Endothelial cell of umbilical vein (primary cell): Measurements from ENCODE around the gene STKLD1. TPM values are rescaled to one million over a fixed set of nuclear protein-coding genes. Genes with fewer than 3 reads are reported as not detected.

Source experiments
- BruUV-seq: library from RNA; stranded (reverse); fragments of 400-500 nt; replicated peaks from 2 replicates; lab custom pipeline; 2021; lab: Mats Ljungman, UMichigan
- CTCF ChIA-PET: fragments of 300-600, 350-600 bp; sonication (Branson Sonifier 250); formaldehyde crosslinking; loops from one replicate; lab custom pipeline; 2021; ENCODE audit warnings: antibody characterized with exemption, inconsistent platforms; lab: Charles Lee
- POLR2A ChIA-PET: fragments of 300-600, 350-600 bp; sonication (Branson Sonifier 250); formaldehyde crosslinking; loops from one replicate; lab custom pipeline; 2021; ENCODE audit warnings: antibody characterized with exemption, inconsistent platforms; lab: Charles Lee
- DNase-seq: peaks from one replicate; pipeline ENCODE4 v3.0.0-alpha.2; 2011; ENCODE audit warnings: low read depth, low spot score
- FAIRE-seq: peaks from 2 replicates; lab custom pipeline; 2011; peaks lifted over from hg19 to GRCh38; lab: Jason Lieb, UNC
- H2AFZ ChIP-seq: 2 replicates; pipeline ENCODE4 v1.6.0; 2012; ENCODE audit warnings: low read depth, low read length, control low read depth, inconsistent platforms
- H3K27ac ChIP-seq: 2 replicates; pipeline ENCODE4 v1.5.1; 2011; ENCODE audit warnings: low read depth, mild to moderate bottlenecking, control low read depth, low read length, moderate library complexity; ENCODE audit not compliant: insufficient read depth
- H3K27me3 ChIP-seq, 2 experiments: 2 replicates each; pipeline versions ENCODE4 v1.6.0 to v1.6.1; 2011; ENCODE audit warnings: low read length in 2 of 2, mixed read lengths in 1 of 2; ENCODE audit not compliant: control insufficient read depth in 2 of 2, insufficient read depth in 2 of 2
- H3K36me3 ChIP-seq, 2 experiments: 2 replicates in 1 of 2; 3 replicates in 1 of 2; pipeline ENCODE4 v1.5.1; 2011; ENCODE audit warnings: low read length in 2 of 2, mild to moderate bottlenecking in 1 of 2, moderate library complexity in 1 of 2; ENCODE audit not compliant: control insufficient read depth in 2 of 2, insufficient read depth in 2 of 2; ENCODE audit errors: extremely low read depth in 1 of 2
- H3K4me1 ChIP-seq: 3 replicates; pipeline ENCODE4 v1.5.1; 2011; ENCODE audit warnings: mild to moderate bottlenecking, low read length; ENCODE audit not compliant: control insufficient read depth, insufficient read depth; ENCODE audit errors: extremely low read depth
- H3K4me2 ChIP-seq: 2 replicates; pipeline ENCODE4 v1.6.1; 2011; ENCODE audit warnings: low read length, control low read depth, mixed read lengths; ENCODE audit not compliant: insufficient read depth
- H3K4me3 ChIP-seq, 3 experiments: fragments of 200-600 bp in 1 of 3; sonication (generic), shearing (Covaris generic) in 1 of 3; replicated peaks in 1 of 3; 2 replicates each; pipeline ENCODE4 v1.5.1; 2011 to 2016; ENCODE audit warnings: control low read depth in 3 of 3, low read length in 3 of 3, mild to moderate bottlenecking in 2 of 3, inconsistent platforms in 1 of 3, low read depth in 1 of 3, moderate library complexity in 1 of 3; ENCODE audit not compliant: insufficient read depth in 1 of 3
- H3K79me2 ChIP-seq: 2 replicates; pipeline ENCODE4 v1.6.0; 2012; ENCODE audit warnings: low read length, inconsistent platforms; ENCODE audit not compliant: control insufficient read depth, insufficient read depth
- H3K9ac ChIP-seq: replicated peaks from 2 replicates; pipeline ENCODE3; 2011; ENCODE audit warnings: low read length, control low read depth; ENCODE audit not compliant: insufficient read depth; ENCODE audit errors: extremely low read depth
- H3K9me1 ChIP-seq: replicated peaks from 3 replicates; pipeline ENCODE4 v1.6.0; 2011; ENCODE audit warnings: mild to moderate bottlenecking, low read length; ENCODE audit not compliant: control insufficient read depth, insufficient read depth; ENCODE audit errors: extremely low read depth
- H3K9me3 ChIP-seq: replicated peaks from 2 replicates; pipeline ENCODE4 v1.5.1; 2012; ENCODE audit warnings: low read length, inconsistent platforms; ENCODE audit not compliant: control insufficient read depth, insufficient read depth
- H4K20me1 ChIP-seq: replicated peaks from 2 replicates; pipeline ENCODE3; 2011; ENCODE audit warnings: mild to moderate bottlenecking, low read length; ENCODE audit not compliant: control insufficient read depth, insufficient read depth; ENCODE audit errors: extremely low read depth
- EZH2 ChIP-seq: IDR thresholded peaks from 2 replicates; pipeline ENCODE4 v1.6.1; 2012; ENCODE audit warnings: borderline replicate concordance, low read depth, mild to moderate bottlenecking, moderate library complexity, low read length, inconsistent platforms; ENCODE audit not compliant: severe bottlenecking
- FOS ChIP-seq: IDR thresholded peaks from 2 replicates; pipeline ENCODE4 v1.6.1; 2011; ENCODE audit warnings: mild to moderate bottlenecking, low read length, moderate library complexity, borderline replicate concordance; ENCODE audit not compliant: insufficient read depth
- GATA2 ChIP-seq: IDR thresholded peaks from 2 replicates; pipeline ENCODE4 v1.7.0; 2011; ENCODE audit warnings: low read depth, mild to moderate bottlenecking, moderate library complexity, mixed read lengths, low read length; ENCODE audit not compliant: insufficient read length, insufficient read depth
- JUN ChIP-seq: IDR thresholded peaks from 2 replicates; pipeline ENCODE4 v1.6.1; 2011; ENCODE audit warnings: borderline replicate concordance, low read depth; ENCODE audit not compliant: insufficient read length, insufficient read depth
- MYC ChIP-seq: IDR thresholded peaks from one replicate; pipeline ENCODE4 v1.6.1; 2011; ENCODE audit warnings: mild to moderate bottlenecking, low read depth, low read length
- POLR2A ChIP-seq: IDR thresholded peaks from 2 replicates; pipeline ENCODE4 v1.6.1; 2012; ENCODE audit warnings: low read depth, mild to moderate bottlenecking, control low read depth, low read length
- POLR2AphosphoS5 ChIP-seq: IDR thresholded peaks from 2 replicates; pipeline ENCODE4 v1.6.1; 2012; ENCODE audit warnings: low read depth, mild to moderate bottlenecking, control low read depth, low read length, moderate library complexity; ENCODE audit not compliant: insufficient read depth
- dilution Hi-C: fragments of 300-500 bp; cut with MboI; formaldehyde crosslinking; loops from one replicate; pipeline ENCODE4 v1.15.0; 2019; ENCODE audit warnings: low sequenced_read_pairs; ENCODE audit not compliant: extremely low pct_ligation_motif_present
- intact Hi-C: fragments of 100-400 bp; cut with micrococcal nuclease; formaldehyde crosslinking; loops from one replicate; pipeline ENCODE4 v1.10.0; 2022
- polyA plus RNA-seq, 4 experiments: library from polyadenylated mRNA; depleted of rRNA in 3 of 4; stranded (reverse) in 3 of 4; unstranded in 1 of 4; fragments of >200 nt; gene quantifications; 2 replicates each; pipeline versions ENCODE4 v1.2.1 to v1.2.3, GENCODE V29; 2011 to 2012; ENCODE audit warnings: missing spikeins in 1 of 4
- total RNA-seq: library from RNA; stranded (reverse); gene quantifications from 2 replicates; pipeline ENCODE4 v1.2.3, GENCODE V29; 2021
- TF ChIP-seq, protein P1 (sequence below): IDR thresholded peaks from 2 replicates; pipeline ENCODE4 v1.6.1; 2011; ENCODE audit not compliant: insufficient read depth, insufficient read length
- TF ChIP-seq, protein P2 (sequence below), 2 donors: IDR thresholded peaks; 1 replicate in 1 of 2; 2 replicates in 1 of 2; pipeline ENCODE4 v1.5.1; 2011; ENCODE audit warnings: low read length in 2 of 2, mild to moderate bottlenecking in 2 of 2, moderate library complexity in 2 of 2, control low read depth in 1 of 2, inconsistent platforms in 1 of 2, low read depth in 1 of 2; ENCODE audit not compliant: insufficient read depth in 1 of 2; ENCODE audit errors: extremely low read depth in 1 of 2

Gene STKLD1
- total and polyA plus RNA-seq, 2 donors (not counting 3 experiments of a cell fraction or from before 2014, with no cell fraction given) = 0.29 to 0.77 TPM

DNA sequence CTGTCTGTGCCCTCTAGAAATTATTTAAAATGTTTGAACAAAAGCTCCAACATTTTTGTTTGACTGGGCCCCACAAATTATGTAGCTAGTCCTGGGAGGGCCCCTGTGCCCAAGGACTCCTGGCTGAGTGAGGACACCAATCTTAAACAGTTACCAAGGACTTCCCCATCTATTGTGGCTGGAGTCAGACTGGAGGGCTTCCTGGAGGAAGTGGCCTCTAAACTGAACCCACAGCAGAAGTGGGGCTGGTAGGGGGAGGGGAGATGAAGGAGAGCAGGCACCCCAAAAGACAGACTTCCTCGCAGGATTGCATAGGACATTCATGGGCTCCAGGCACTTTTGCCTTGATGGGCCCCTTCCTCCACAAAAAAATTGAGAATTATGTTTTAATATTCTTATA lies 54.1 kb downstream of the STKLD1 start:
- DNase-seq (no peak), FAIRE-seq (no peak)
- CTCF ChIA-PET = interaction anchor here (0.9 to 1.4 kb wide), 2 partner anchors 9 to 244 kb away, joined by 3 read pairs; no protein-coding TSS in a partner anchor
- Histone ChIP-seq H3K27me3 (peaks cover 9 to 19% of the 10 kb centered on the region in 2 experiments), H3K9me1 (no peaks in the 10 kb centered on the region), H3K79me2 (no peaks in the 10 kb centered on the region), H3K4me2 (no peak overlapping the region), H3K9ac (no peak overlapping the region), H3K4me3 (no peak overlapping the region), H4K20me1 (no peaks in the 10 kb centered on the region), H3K9me3 (no peaks in the 10 kb centered on the region), H3K27ac (no peak overlapping the region), H2AFZ (no peak overlapping the region), H3K4me1 (no peaks in the 10 kb centered on the region), H3K36me3 (no peaks in the 10 kb centered on the region)
- dilution Hi-C loops = no loop called here
- POLR2A ChIA-PET = no interaction called here
- TF ChIP-seq POLR2A (no peak), FOS (no peak), GATA2 (no peak), JUN (no peak), EZH2 (no peak), MYC (no peak), POLR2AphosphoS5 (no peak)
- TF ChIP-seq, protein P1, sequence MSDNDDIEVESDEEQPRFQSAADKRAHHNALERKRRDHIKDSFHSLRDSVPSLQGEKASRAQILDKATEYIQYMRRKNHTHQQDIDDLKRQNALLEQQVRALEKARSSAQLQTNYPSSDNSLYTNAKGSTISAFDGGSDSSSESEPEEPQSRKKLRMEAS = no peak
- TF ChIP-seq, protein P2, sequence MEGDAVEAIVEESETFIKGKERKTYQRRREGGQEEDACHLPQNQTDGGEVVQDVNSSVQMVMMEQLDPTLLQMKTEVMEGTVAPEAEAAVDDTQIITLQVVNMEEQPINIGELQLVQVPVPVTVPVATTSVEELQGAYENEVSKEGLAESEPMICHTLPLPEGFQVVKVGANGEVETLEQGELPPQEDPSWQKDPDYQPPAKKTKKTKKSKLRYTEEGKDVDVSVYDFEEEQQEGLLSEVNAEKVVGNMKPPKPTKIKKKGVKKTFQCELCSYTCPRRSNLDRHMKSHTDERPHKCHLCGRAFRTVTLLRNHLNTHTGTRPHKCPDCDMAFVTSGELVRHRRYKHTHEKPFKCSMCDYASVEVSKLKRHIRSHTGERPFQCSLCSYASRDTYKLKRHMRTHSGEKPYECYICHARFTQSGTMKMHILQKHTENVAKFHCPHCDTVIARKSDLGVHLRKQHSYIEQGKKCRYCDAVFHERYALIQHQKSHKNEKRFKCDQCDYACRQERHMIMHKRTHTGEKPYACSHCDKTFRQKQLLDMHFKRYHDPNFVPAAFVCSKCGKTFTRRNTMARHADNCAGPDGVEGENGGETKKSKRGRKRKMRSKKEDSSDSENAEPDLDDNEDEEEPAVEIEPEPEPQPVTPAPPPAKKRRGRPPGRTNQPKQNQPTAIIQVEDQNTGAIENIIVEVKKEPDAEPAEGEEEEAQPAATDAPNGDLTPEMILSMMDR (IDR thresholded peaks at IDR 0.05; ENCODE audit: extremely low read depth in 1 of 2, insufficient read depth in 1 of 2, low read depth in 1 of 2, low read length in 2 of 2) = no peak
- no TSS peak for BruUV-seq
- intact Hi-C loops = no loop called here
